OCI-LY7 (cell line): ENCODE data around the gene COL15A1. TPM values are rescaled to one million over a fixed set of nuclear protein-coding genes. Genes with fewer than 3 reads are reported as not detected.

ENCODE experiments used
- BruUV-seq: library from RNA; stranded (reverse); fragments of 400-500 nt; replicated peaks from 2 replicates; lab custom pipeline; 2021; lab: Mats Ljungman, UMichigan
- CTCF ChIA-PET: fragments of 300-600 bp; sonication (Branson Sonifier 250); formaldehyde crosslinking; loops from one replicate; lab custom pipeline; 2022; ENCODE audit warnings: antibody characterized with exemption; ENCODE audit not compliant: unreplicated experiment; lab: Charles Lee
- POLR2A ChIA-PET: fragments of 300-600 bp; sonication (Branson Sonifier 250); formaldehyde crosslinking; loops from one replicate; lab custom pipeline; 2022; ENCODE audit warnings: antibody characterized with exemption; lab: Charles Lee
- DNase-seq: peaks from one replicate; pipeline ENCODE4 v3.0.0-alpha.2; 2015; ENCODE audit warnings: low spot score
- H2AFZ ChIP-seq: fragments of 200-600 bp; sonication (generic), shearing (Covaris generic); 2 replicates; pipeline ENCODE4 v1.6.1; 2014; ENCODE audit warnings: mild to moderate bottlenecking, antibody characterized with exemption, low read length, moderate library complexity
- H3K27ac ChIP-seq: fragments of 200-600 bp; sonication (generic); 2 replicates; pipeline ENCODE4 v1.5.1; 2014; ENCODE audit warnings: mixed run types, low read depth, mild to moderate bottlenecking, moderate library complexity, low read length, inconsistent platforms; ENCODE audit not compliant: poor library complexity, severe bottlenecking
- H3K36me3 ChIP-seq: fragments of 200-600 bp; sonication (generic); 2 replicates; pipeline ENCODE4 v1.6.1; 2014; ENCODE audit warnings: mild to moderate bottlenecking, antibody characterized with exemption, low read length, moderate library complexity, mixed read lengths; ENCODE audit not compliant: insufficient read depth
- H3K4me1 ChIP-seq: fragments of 200-600 bp; sonication (generic); 2 replicates; pipeline ENCODE4 v1.5.1; 2014; ENCODE audit warnings: mild to moderate bottlenecking, low read length; ENCODE audit not compliant: insufficient read depth, poor library complexity, severe bottlenecking
- H3K4me2 ChIP-seq: fragments of 200-600 bp; sonication (generic); 2 replicates; pipeline ENCODE4 v1.6.1; 2014; ENCODE audit warnings: mild to moderate bottlenecking, low read length
- H3K4me3 ChIP-seq: fragments of 200-600 bp; sonication (generic); 2 replicates; pipeline ENCODE4 v1.5.1; 2014; ENCODE audit warnings: mild to moderate bottlenecking, low read depth, low read length; ENCODE audit not compliant: poor library complexity, severe bottlenecking
- H3K79me2 ChIP-seq: fragments of 200-600 bp; sonication (generic); 2 replicates; pipeline ENCODE4 v1.6.1; 2016; ENCODE audit warnings: low read depth, mild to moderate bottlenecking, low read length, moderate library complexity, mixed read lengths; ENCODE audit not compliant: insufficient read depth
- H3K9me2 ChIP-seq: fragments of 200-600 bp; sonication (generic); 2 replicates; pipeline ENCODE4 v1.6.1; 2016; ENCODE audit warnings: mild to moderate bottlenecking, low read length, mixed read lengths; ENCODE audit not compliant: insufficient read depth
- H3K9me3 ChIP-seq: fragments of 200-600 bp; sonication (generic); 2 replicates; pipeline ENCODE4 v1.6.1; 2014; ENCODE audit warnings: mild to moderate bottlenecking, mixed run types, low read length, mixed read lengths
- H4K20me1 ChIP-seq: fragments of 200-600 bp; sonication (generic); 2 replicates; pipeline ENCODE4 v1.6.1; 2014; ENCODE audit warnings: mild to moderate bottlenecking, antibody characterized with exemption, low read length, moderate library complexity, mixed read lengths; ENCODE audit not compliant: insufficient read depth
- CTCF ChIP-seq: fragments of 200-600 bp; sonication (generic); conservative IDR thresholded peaks from 2 replicates; pipeline ENCODE4 v1.5.1; 2014; ENCODE audit warnings: mild to moderate bottlenecking, antibody characterized with exemption, low read length, moderate library complexity, mixed read lengths
- EZH2phosphoT487 ChIP-seq: fragments of 200-600 bp; sonication (generic); IDR thresholded peaks from 2 replicates; pipeline ENCODE4 v1.6.1; 2018; ENCODE audit warnings: low read depth, borderline replicate concordance, mild to moderate bottlenecking, mixed run types, antibody characterized with exemption, low read length, moderate library complexity, mixed read lengths
- intact Hi-C: fragments of 100-400 bp; cut with micrococcal nuclease; formaldehyde crosslinking; loops from one replicate; pipeline ENCODE4 v1.10.0; 2022; ENCODE audit not compliant: unreplicated experiment
- total RNA-seq, 2 experiments: library from RNA; depleted of rRNA in 1 of 2; stranded (reverse); fragments of >200 nt in 1 of 2; shearing (Covaris generic) in 1 of 2; gene quantifications; 2 replicates each; pipeline ENCODE4 v1.2.3, GENCODE V29; 2014 to 2022

Gene COL15A1
- total RNA-seq, 2 experiments from 2014 or later, result not detected

DNA sequence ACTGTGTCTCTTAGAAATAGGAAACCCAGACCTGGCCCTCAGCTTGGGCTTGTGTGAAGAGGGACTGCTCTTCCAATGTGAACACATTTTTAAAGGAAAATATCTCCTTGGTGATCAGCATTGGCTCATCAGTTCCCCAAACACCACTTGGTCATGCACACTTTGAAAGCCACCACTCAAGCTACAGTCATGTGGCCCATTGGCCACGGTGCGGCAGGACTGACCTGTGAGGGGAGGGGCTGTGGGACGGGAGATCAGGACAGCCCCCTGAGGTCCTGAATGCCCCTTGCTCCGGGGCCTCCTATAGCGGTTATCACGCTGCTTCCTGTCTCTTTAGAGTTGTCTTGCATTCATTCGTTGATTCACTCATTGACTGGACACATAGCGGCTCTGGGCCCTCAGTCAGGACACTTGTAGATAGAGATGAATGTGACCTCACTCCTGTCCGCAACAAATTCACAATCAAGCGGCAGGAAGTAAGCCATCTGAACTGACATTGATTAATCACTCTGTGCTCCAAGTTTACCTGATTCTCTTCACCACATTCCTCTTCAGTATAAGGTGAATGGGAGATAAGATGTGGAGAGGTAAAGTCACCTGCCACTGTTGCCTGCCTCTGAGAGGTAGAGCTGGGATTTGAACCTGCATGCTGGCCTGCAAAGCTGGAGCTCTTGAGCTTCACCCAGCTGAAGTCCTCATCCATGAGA, 73.1 kb downstream of the COL15A1 start:
- no peak overlapping the region for H2AFZ ChIP-seq
- H3K4me3 ChIP-seq, result no peak overlapping the region
- BruUV-seq, result no TSS peak
- intact Hi-C loops, result no loop called here
- peaks cover 18% of the 10 kb centered on the region; the same call in 1 of the 2 replicates for H3K9me3 ChIP-seq
- ChIA-PET CTCF (no interaction called here), POLR2A (interaction anchor here (0.6 kb wide), 1 partner anchor 28 kb away, joined by 3 read pairs; no protein-coding TSS in a partner anchor)
- no peaks in the 10 kb centered on the region for H3K36me3 ChIP-seq
- H3K4me1 ChIP-seq, result no peaks in the 10 kb centered on the region
- no peak overlapping the region for H3K4me2 ChIP-seq
- H3K79me2 ChIP-seq, result no peaks in the 10 kb centered on the region
- no peak overlapping the region for H3K27ac ChIP-seq
- TF ChIP-seq CTCF (no peak), EZH2phosphoT487 (no peak)
- H4K20me1 ChIP-seq, result no peaks in the 10 kb centered on the region
- H3K9me2 ChIP-seq, result no peaks in the 10 kb centered on the region
- DNase-seq, result no peak

DNA sequence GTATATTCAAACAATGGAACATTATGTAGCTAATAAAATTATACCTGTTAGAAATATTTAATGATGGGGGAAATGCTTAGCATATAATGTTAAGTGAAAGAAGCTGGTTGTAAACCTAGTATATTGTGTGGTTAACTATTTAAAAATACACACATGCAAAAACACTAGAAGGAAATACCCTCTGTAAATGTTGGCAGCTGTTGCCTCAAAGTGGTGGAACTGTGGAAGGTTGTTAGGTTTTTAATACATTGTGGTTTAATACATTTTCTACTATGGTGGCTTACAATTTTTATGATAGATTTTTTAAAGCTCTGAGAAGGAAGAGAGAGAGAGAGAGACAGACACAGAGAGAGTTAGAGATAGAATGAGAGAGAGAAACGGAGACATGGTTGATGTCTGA, 74.9 kb downstream of the COL15A1 start:
- no peaks in the 10 kb centered on the region for H3K4me1 ChIP-seq

More for the DNA sequence above, 74.9 kb downstream of the COL15A1 start:
- no peak overlapping the region for H2AFZ ChIP-seq
- no peak overlapping the region for H3K27ac ChIP-seq
- no peaks in the 10 kb centered on the region for H3K9me2 ChIP-seq
- H3K4me2 ChIP-seq, result no peak overlapping the region
- H3K4me3 ChIP-seq, result no peak overlapping the region
- no peaks in the 10 kb centered on the region for H4K20me1 ChIP-seq
- CTCF ChIA-PET, result no interaction called here
- DNase-seq, result no peak
- no peaks in the 10 kb centered on the region for H3K36me3 ChIP-seq
- no peaks in the 10 kb centered on the region for H3K79me2 ChIP-seq
- H3K9me3 ChIP-seq, result 0 out of 2 replicates have a peak, but pooled peaks cover 3% of the 10 kb centered on the region
- TF ChIP-seq EZH2phosphoT487, result no peak
- TF ChIP-seq CTCF, result no peak
- BruUV-seq, result no TSS peak
- POLR2A ChIA-PET, result interaction anchor here (0.7 to 1.5 kb wide), 2 partner anchors 14 to 41 kb away, joined by 3 read pairs; no protein-coding TSS in a partner anchor
- intact Hi-C loops, result no loop called here
